Osteocyte (in vitro differentiated cells): ENCODE measurements around the gene DCDC2B. TPM values are rescaled to one million over a fixed set of nuclear protein-coding genes. Genes with fewer than 3 reads are reported as not detected.

Experiments used
- DNase-seq: peaks from one replicate; pipeline ENCODE4 v3.0.0; 2021; ENCODE audit warnings: mixed read lengths; ENCODE audit not compliant: unreplicated experiment; ENCODE audit errors: extremely low spot score
- H3K27ac Mint-ChIP-seq: one replicate; pipeline ENCODE4 v1.8.0; 2021; ENCODE audit warnings: mild to moderate bottlenecking, mixed read lengths; ENCODE audit not compliant: unreplicated experiment
- H3K27me3 Mint-ChIP-seq: one replicate; pipeline ENCODE4 v1.8.0; 2021; ENCODE audit warnings: mixed read lengths; ENCODE audit not compliant: unreplicated experiment
- H3K36me3 Mint-ChIP-seq: one replicate; pipeline ENCODE4 v1.8.0; 2021; ENCODE audit warnings: mixed read lengths; ENCODE audit not compliant: unreplicated experiment
- H3K4me1 Mint-ChIP-seq: one replicate; pipeline ENCODE4 v1.8.0; 2021; ENCODE audit warnings: mixed read lengths; ENCODE audit not compliant: unreplicated experiment
- H3K4me3 Mint-ChIP-seq: one replicate; pipeline ENCODE4 v1.8.0; 2021; ENCODE audit warnings: mild to moderate bottlenecking, moderate library complexity, mixed read lengths; ENCODE audit not compliant: unreplicated experiment
- H3K9me3 Mint-ChIP-seq: one replicate; pipeline ENCODE4 v1.8.0; 2021; ENCODE audit warnings: mixed read lengths; ENCODE audit not compliant: unreplicated experiment
- total RNA-seq: library from RNA; stranded (reverse); gene quantifications from 2 replicates; pipeline ENCODE4 v1.2.1, GENCODE V29; 2021
- TF ChIP-seq, protein P1 (sequence below): fragments of 200-600 bp; sonication (generic); IDR thresholded peaks from 2 replicates; pipeline ENCODE4 v1.5.0; 2021; ENCODE audit warnings: antibody characterized with exemption, mild to moderate bottlenecking, moderate library complexity

DCDC2B gene
- total RNA-seq, 1 donor from 2014 or later, result not detected

DNA sequence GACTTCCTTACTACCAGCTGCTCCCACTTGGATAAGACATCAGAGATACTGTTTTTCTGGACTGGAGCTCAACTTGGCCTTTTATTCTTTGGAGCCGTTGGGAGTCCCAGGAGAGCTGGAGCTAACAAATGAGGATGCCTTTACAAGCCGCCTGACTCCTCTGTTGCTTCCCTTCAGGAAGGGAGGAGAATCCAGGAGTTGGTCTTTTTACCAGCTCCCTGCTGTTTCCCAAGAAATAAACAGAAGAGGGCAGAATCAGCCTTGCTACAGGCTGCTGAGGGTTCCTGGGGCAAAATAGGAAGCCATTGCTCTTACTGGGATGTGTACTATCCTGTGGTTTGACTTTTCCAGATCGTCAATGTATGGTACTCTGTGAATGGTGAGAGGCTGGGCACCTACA lies 14.8 kb downstream of the DCDC2B start:
- H3K4me3 Mint-ChIP-seq, result peak overlapping the region; percentile 95
- peaks cover 28% of the 10 kb centered on the region for H3K36me3 Mint-ChIP-seq
- TF ChIP-seq, protein P1, sequence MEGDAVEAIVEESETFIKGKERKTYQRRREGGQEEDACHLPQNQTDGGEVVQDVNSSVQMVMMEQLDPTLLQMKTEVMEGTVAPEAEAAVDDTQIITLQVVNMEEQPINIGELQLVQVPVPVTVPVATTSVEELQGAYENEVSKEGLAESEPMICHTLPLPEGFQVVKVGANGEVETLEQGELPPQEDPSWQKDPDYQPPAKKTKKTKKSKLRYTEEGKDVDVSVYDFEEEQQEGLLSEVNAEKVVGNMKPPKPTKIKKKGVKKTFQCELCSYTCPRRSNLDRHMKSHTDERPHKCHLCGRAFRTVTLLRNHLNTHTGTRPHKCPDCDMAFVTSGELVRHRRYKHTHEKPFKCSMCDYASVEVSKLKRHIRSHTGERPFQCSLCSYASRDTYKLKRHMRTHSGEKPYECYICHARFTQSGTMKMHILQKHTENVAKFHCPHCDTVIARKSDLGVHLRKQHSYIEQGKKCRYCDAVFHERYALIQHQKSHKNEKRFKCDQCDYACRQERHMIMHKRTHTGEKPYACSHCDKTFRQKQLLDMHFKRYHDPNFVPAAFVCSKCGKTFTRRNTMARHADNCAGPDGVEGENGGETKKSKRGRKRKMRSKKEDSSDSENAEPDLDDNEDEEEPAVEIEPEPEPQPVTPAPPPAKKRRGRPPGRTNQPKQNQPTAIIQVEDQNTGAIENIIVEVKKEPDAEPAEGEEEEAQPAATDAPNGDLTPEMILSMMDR, result no peak
- peak overlapping the region; percentile 47 for H3K27ac Mint-ChIP-seq
- peaks cover 24% of the 10 kb centered on the region for H3K4me1 Mint-ChIP-seq
- no peak for DNase-seq
- no peaks in the 10 kb centered on the region for H3K27me3 Mint-ChIP-seq
- no peaks in the 10 kb centered on the region for H3K9me3 Mint-ChIP-seq

DNA sequence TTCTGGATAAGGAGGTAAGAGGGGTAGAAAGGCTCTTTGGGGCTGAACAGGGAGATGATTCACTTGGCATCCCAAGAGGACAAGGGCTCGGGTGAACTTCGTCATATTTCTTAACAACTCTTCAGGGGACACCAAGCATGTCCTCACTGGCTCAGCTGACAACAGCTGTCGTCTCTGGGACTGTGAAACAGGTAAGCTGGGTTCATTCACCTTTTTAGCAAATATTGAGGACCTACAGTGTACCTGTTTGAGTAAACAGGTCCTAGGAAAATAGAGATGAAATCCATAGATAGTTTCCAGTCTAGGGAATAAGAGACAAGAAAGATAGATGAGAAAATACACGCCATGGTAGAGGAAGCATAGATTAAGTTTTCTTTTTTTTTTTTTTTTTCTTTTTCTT lies 15.4 kb downstream of the DCDC2B start:
- TF ChIP-seq, protein P1, result no peak
- Mint-ChIP-seq H3K4me1 (peaks cover 24% of the 10 kb centered on the region), H3K27me3 (no peaks in the 10 kb centered on the region), H3K9me3 (no peaks in the 10 kb centered on the region), H3K36me3 (peaks cover 31% of the 10 kb centered on the region), H3K4me3 (peak overlapping the region; percentile 95), H3K27ac (peak overlapping the region; percentile 47)
- no peak for DNase-seq

DNA sequence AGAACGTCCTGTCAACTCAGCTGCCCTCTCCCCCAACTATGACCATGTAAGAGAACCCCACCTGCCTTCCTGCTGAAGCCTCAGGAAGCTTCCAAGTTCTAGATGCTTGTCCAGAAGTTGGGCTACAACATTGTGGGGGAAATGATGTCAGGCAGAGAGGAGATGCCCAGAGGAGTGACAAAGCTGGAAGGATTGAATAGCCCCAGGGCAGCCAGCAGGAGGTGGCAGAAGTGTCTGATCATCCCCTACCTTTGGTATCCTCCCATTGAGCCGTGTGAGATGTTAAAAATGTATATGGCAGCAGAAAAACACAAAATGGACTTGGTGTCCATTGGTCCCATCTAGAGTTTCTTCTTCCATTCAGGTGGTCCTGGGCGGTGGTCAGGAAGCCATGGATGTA lies 19.9 kb downstream of the DCDC2B start:
- H3K27ac Mint-ChIP-seq, result no peak overlapping the region
- DNase-seq, result no peak
- H3K9me3 Mint-ChIP-seq, result no peaks in the 10 kb centered on the region
- H3K36me3 Mint-ChIP-seq, result peaks cover 37% of the 10 kb centered on the region
- no peak overlapping the region for H3K4me3 Mint-ChIP-seq
- peaks cover 4% of the 10 kb centered on the region for H3K4me1 Mint-ChIP-seq
- no peaks in the 10 kb centered on the region for H3K27me3 Mint-ChIP-seq
- TF ChIP-seq, protein P1, result no peak

DNA sequence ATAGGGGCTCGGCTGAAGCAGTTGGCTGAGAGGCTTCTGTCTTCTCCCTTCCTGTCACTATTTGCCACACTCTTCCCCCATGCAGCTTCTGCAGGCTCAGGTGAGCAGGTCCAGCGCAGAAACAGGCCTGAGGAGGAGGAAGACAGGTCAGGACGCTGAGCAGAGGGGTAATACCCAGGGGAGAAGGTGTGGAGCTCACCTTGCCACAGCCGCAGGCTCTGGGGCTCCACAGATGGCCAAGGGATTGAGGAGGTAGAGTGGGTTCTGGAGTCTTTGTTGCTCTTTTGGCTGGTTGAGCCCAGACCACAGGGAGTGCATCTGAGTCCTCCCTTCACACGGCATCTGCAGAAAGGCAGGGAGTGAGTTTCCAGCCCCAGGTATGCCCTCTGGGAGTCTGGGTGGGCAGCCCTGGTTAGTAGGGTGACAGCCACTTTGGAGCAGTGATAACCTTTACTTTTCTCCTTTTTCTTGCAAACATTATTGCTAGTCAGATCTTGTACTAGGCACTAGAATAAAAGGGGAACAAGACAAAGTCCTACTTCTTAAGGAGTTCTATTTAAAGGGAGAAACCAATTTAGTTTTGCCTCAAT lies 23.0 kb downstream of the DCDC2B start:
- TF ChIP-seq, protein P1, result no peak
- no peaks in the 10 kb centered on the region for H3K27me3 Mint-ChIP-seq
- H3K4me1 Mint-ChIP-seq, result peaks cover 10% of the 10 kb centered on the region
- H3K4me3 Mint-ChIP-seq, result no peak overlapping the region
- no peak overlapping the region for H3K27ac Mint-ChIP-seq
- DNase-seq, result no peak
- H3K36me3 Mint-ChIP-seq, result peaks cover 24% of the 10 kb centered on the region
- no peaks in the 10 kb centered on the region for H3K9me3 Mint-ChIP-seq

DNA sequence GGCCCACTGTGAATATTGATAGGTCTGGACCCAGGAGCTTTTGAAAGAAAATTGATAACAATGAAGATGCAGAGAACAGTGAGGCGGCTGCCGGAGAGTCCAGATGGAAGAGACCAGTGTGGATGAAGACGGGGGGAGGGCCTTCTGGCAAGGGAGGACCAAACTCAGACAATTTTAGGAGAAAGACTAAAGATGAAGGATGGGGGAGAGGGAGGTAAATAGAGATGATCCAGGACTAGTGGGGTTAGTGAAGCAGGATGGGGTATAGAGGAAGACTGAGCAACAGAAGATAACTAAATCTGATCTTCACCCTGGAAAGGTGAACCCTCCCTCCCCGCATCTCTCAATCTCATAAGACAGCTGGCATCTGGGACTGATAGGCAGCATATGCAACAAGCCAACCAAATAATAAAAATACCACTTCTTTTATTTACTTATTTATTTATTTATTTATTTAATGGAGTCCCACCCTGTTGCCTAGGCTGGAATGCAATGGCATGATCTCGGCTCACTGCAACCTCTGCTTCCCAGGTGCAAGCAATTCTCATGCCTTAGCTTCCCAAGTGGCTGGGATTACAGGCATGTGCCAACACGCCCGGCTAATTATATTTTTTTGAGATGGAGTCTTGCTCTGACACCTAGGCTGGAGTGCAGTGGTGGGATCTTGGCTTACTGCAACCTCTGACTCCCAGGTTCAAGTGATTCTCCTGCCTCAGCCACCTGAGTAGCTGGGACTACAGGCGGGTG lies 23.8 kb downstream of the DCDC2B start:
- H3K36me3 Mint-ChIP-seq, result peaks cover 19% of the 10 kb centered on the region
- H3K4me3 Mint-ChIP-seq, result no peak overlapping the region
- H3K4me1 Mint-ChIP-seq, result peaks cover 10% of the 10 kb centered on the region
- TF ChIP-seq, protein P1, result no peak
- no peaks in the 10 kb centered on the region for H3K27me3 Mint-ChIP-seq
- H3K27ac Mint-ChIP-seq, result no peak overlapping the region
- no peak for DNase-seq
- H3K9me3 Mint-ChIP-seq, result no peaks in the 10 kb centered on the region
